GM18867 (cell line): ENCODE results near the gene SPTBN5.

Experiments
- ATAC-seq: cut with Tn5 transposase; IDR thresholded peaks from one replicate; pipeline ENCODE4 v1.9.1; 2021; ENCODE audit warnings: mild to moderate bottlenecking, moderate library complexity; ENCODE audit not compliant: unreplicated experiment

Gene SPTBN5

DNA sequence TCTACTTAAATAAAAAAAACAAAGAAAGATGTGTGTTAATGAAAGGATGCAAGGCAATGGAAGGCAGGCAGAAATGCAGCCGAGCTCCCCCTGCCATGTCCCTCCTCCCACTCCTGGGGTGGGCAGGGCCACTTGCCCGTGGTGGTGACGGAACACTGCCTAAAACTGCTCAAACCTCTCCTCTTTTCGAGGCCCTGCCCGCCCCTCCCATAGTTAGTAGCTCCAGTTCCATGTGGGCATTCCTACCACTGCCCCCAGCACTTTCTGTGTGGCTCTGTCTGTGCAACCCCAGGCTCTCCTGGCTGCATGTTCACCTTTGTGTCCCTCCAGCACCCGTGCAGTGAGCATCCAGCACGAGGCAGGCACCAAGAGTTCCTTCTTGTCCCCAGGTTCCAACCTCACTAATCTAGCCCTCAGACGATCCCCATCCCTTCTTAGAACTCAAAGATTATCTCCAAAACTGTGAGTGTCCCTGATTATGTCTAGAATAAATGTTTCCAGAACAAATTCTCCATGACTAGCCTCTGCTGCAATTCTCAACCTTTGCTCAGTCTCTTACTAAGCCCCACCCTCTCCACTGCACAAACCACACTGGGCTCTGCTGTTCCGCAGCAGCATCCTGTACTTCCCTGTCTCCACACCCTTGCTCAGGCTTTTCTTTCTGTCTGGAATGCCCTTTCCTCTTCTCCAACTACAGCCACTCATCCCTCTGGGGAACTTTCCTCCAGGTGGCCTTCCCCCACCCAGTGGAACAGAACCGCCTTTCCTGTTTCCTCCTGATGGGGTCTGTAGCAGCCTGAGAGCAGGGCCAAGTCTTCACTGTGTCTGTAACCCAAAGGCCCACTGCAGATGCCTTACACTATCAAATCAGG is 32.6 kb upstream of the SPTBN5 start:
- no peak for ATAC-seq

- ATAC-seq, result no peak
Observed at GRCh38 chr15:41925086-41925608, 31.3 kb upstream of the SPTBN5 start.

DNA sequence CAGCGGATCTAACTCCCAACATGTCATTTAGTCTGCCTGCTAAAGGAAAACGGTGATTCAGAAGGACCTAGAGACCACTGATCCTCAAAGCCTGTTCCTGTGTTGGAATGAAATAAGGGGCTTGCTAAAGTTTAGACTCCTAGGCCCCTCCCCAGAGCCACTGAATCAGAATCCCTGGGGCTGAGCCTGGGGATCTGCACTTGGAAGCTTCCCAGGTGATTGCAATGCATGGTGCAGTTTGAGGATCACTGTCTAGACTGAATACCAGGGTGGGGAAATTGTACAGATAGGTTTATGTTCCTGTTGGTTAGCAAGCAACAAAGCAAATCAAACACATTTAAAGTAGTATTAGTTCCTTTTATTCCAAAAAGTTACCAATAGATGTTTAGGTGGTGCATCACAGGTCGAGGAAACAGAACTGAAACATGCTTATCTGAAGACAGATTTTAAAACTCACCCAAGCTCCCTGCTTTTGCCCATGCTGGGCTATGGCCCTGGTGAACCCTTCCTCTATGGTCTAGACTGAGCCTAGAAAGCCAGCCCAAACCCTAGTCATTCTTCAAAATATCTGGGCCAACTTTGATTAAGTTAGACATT is 29.6 kb upstream of the SPTBN5 start:
- no peak for ATAC-seq

DNA sequence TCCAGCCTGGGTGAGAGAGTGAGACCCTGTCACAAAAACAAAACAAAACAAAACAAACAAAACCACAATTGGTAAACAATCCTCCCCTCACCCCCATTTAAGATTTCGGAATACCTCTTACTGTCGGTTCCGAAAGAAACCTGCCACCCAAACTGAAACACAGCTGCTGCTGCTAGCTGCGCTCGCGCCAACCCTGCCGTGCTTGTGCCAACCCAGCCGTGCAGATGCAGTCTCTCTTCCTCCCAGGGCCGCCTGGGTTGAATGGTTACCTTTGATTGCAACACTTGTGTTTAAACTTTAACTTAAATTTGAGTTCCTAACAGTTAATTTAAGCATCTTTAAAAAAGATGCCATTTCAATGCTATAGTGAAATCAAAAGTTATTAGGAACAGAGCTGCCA is 28.5 kb upstream of the SPTBN5 start:
- no peak for ATAC-seq

- ATAC-seq, result no peak
Observed at GRCh38 chr15:41921639-41922038, 27.8 kb upstream of the SPTBN5 start.

GRCh38 chr15:41921167-41921566 is 27.3 kb upstream of the SPTBN5 start:
- ATAC-seq, result no peak

- no peak for ATAC-seq
Observed at GRCh38 chr15:41919954-41920538, 26.2 kb upstream of the SPTBN5 start.

GRCh38 chr15:41919201-41919820 is 25.5 kb upstream of the SPTBN5 start:
- ATAC-seq, result no peak

- ATAC-seq, result no peak
Observed at GRCh38 chr15:41918506-41919126, 24.8 kb upstream of the SPTBN5 start.

DNA sequence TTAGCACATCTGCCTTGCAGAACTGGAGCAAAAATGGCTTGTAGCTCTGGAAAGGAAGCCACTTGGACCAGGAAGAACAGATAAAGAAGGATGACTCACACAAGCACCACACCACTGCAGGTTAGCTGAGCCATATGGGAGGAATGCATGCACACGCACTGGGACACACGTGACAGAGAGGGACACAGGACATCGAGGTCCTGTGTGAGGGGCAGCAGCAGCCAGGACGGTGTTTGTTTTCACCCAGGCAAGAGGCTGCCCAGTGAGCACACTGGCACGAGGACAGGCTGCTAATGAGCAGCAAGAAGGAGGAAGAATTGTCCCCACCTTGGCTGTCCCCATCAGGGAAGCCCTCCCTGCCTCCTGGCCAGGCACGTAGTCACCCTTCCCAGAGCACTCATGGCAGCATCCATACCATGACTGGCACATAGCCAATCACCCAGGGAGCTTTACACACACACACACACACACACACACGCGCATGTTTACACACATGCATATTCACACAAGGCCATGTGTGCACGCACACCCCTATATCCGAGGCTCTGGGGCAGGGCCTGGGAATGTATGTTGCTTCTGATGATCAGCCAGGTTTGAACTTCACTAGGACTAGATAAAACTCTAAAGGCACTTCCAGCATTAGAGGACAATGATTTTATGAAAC is 24.0 kb upstream of the SPTBN5 start:
- ATAC-seq, result no peak

DNA sequence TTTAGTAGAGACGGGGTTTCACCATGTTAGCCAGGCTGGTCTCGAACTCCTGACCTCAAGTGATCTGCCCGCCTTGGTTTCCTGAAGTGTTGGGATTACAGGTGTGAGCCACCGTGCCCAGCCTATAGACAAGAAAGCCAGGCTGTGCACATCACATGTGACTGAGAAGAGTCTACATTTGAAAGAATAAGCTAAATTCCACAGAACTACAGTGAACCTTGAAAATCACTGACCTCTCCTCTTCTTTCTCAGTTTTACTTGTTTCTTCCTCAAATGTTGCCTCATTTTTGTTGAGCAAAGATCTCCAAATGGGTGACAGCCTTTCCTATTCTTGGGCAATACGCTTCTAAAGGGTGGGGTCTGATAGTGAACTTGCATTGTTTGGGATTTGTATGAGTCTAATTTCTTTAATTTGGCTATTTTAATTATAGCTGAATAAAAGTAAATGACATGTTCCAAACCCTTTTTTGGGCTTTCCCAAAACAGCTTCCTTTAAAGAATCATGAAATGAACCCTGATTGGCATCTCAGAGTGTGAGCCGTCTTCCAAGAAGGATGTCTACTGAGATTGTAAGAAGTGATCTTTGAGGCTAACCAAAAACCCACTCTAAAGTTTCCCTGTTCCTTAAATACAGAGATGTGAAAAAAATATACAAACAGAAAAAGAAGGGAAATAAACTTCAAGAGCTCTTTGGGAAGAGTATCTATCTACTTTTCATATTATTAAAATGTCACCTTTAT is 21.6 kb upstream of the SPTBN5 start:
- ATAC-seq, result no peak

GRCh38 chr15:41914411-41914810 is 20.6 kb upstream of the SPTBN5 start:
- no peak for ATAC-seq

- ATAC-seq, result no peak
Observed at GRCh38 chr15:41913256-41913655, 19.4 kb upstream of the SPTBN5 start.

DNA sequence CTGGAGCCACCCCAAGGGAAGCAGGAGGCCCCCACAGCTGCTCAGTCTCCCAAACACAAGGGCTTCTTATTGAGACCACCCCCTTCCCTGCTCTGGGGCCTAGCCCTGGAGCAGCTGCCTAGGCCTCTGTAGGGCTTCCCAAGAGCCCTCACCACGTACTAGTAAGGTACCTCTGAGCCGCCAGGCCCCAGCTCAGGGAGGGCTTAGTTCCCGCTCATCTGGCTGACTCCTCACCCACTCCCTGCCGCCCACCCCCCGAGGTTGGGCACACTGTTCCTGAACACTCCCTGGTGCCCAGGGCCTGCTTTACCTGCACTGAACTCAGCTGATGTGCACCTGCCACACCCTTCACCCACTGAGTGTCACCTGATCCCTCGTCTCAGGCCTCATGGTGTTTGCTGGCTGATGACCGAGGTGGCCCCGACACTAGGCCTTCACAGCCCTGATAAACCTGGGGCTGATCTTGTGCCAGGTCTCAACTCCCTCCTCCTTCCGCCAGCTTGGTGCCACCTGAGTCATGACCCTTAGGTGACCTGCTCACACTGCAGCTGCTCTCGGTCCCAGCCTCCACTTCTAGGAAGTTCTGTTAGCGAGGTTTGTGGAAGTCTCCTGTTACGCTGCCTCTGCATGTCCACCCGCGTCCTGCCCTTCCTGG is 18.0 kb upstream of the SPTBN5 start:
- ATAC-seq, result no peak

GRCh38 chr15:41908736-41909461 is 15.0 kb upstream of the SPTBN5 start:
- no peak for ATAC-seq

- ATAC-seq, result no peak
Observed at GRCh38 chr15:41907141-41907540, 13.3 kb upstream of the SPTBN5 start.

DNA sequence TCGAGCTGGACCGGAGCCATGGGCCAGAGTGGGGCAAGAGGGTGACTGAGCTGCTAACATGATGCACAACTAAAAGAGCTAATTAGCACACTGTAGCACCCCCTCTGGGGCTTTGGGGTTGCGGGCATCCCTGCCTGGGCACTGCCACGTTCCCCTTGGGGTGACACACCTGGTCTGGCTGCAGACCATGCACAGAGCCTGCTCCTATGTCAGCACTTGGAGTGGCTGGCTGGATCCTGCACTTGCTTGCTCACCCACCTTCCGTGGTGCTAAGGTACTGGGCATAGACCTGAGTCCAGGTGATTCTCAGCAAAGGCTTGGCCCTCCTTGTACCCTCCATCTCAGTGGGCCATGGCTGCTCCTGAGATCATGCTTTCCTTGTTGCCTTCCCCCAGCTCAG is 12.8 kb upstream of the SPTBN5 start:
- ATAC-seq, result no peak

DNA sequence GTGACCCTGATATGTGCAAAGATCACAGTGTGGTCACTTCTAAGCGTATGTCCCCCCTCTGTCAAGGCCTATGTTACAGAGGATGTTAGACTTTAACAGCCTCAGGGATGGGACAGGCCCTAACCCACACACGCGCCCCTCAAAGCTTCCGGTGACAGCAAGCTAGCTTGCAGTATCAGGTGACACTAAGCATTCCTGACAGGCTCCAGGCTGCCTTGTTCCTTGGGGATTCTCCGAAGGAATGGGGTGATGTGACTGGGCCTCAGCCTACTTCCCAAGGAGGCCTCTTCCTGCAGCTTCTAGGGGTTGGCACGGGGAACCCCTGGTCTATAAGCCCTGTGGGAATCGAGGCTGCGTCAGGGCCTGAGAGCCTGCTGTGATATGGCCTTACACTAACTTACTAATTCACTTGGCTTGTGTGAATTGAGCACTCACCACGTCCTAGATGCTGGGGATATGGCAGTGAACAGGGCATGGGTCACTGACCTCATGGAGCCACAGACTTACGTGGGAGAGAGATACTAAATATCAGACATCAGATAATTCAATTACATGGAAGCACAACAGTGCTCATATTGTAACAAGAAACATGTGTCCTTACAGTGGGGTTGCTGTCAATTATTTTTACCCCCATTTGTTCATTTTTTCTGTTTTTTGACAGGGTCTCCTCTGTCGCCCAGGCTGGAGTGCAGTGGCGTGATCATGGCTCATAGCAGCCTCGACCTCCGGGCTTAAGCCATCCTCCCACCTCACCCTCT is 11.4 kb upstream of the SPTBN5 start:
- no peak for ATAC-seq
